AG09309 (cell line): ENCODE measurements around the gene FAM81A.
"Not testable (repeated sequence)": the region's sequence is repeated elsewhere in the genome, so short reads cannot be mapped to it uniquely, and the experiment has no call there.

Experiments
- DNase-seq: peaks from one replicate; pipeline ENCODE4 v3.0.0-alpha.2; 2010; ENCODE audit warnings: low read depth
- H3K4me3 ChIP-seq: 2 replicates; pipeline ENCODE4 v1.5.1; 2011; ENCODE audit warnings: mild to moderate bottlenecking, low read depth, low read length, moderate library complexity; ENCODE audit not compliant: control insufficient read depth
- TF ChIP-seq, protein P1 (sequence below): IDR thresholded peaks from 2 replicates; pipeline ENCODE4 v1.5.1; 2011; ENCODE audit warnings: mild to moderate bottlenecking, low read depth, low read length, inconsistent platforms; ENCODE audit not compliant: insufficient read depth, control insufficient read depth; ENCODE audit errors: missing control alignments

The FAM81A gene

DNA sequence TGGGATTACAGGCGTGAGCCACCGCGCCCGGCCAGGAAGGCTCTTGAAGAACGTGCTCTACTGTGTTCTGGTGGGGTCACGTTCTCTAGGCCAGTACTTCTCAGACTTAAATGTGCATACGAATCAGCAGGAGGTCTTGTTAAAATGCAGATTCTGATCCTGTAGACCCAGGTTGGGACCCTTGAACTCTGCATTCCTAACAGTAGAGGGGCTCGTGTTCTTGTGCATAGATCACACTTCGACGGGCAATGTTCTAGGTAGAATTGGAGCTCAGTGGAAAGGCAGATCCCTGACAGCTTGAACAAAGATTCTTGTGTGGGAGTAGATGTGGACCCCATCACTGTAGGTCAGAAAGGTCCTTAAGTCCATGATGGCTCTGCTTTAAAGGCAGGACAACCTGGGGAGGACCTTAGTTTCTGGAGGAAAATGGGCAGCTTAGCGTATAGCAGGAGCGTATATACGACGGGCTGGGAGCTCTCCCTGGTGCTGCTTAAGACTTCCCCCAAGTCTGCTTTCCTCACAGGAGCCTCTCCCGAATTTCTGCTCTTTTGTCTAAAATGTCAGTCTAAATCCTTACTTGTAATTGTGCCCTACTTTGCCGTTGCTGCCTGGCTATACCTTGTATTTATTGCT is 16.9 kb upstream of the FAM81A start:
- TF ChIP-seq, protein P1, sequence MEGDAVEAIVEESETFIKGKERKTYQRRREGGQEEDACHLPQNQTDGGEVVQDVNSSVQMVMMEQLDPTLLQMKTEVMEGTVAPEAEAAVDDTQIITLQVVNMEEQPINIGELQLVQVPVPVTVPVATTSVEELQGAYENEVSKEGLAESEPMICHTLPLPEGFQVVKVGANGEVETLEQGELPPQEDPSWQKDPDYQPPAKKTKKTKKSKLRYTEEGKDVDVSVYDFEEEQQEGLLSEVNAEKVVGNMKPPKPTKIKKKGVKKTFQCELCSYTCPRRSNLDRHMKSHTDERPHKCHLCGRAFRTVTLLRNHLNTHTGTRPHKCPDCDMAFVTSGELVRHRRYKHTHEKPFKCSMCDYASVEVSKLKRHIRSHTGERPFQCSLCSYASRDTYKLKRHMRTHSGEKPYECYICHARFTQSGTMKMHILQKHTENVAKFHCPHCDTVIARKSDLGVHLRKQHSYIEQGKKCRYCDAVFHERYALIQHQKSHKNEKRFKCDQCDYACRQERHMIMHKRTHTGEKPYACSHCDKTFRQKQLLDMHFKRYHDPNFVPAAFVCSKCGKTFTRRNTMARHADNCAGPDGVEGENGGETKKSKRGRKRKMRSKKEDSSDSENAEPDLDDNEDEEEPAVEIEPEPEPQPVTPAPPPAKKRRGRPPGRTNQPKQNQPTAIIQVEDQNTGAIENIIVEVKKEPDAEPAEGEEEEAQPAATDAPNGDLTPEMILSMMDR, result no peak
- no peak for DNase-seq

DNA sequence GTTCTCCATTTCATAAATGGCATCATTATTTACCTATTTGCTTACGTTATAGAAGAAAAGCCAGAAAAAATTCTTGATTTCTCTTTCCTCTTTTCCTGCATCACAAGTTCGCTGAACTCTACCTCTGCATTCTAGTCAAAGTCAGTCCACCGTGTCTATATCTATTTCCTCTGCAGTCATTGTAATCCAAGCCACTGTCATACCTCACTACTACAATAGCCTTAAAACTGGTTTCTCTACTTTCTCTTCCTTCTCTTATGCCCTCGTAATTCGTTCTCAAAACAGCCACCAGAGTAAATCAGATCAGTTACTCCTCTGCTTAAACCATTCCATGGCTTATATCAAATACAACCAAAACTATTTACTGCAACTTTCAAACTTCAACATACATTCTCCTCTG is 13.4 kb upstream of the FAM81A start:
- H3K4me3 ChIP-seq, result no peak overlapping the region
- TF ChIP-seq, protein P1, result no peak

More for the DNA sequence above, 16.9 kb upstream of the FAM81A start:
- H3K4me3 ChIP-seq, result no peak overlapping the region

DNA sequence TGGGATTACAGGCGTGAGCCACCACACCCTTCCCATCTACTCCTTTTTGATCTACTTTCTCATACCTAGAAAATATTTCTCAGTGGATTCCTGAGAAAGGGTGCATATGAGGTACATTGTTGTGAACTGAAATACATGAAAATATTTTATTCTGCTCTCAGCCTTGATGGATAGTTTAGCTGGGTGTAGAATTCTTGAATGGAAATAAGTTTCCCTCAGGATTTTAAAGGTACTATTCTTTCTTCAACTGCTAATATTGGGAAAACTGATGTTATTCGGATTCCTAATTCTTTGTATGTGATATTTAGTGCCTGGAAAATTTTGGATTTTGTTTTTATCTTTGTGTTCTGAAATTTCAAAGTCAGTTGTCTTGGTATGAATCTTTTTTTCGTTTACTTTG is 9.1 kb upstream of the FAM81A start:
- not testable (repeated sequence) for H3K4me3 ChIP-seq, DNase-seq

More for the DNA sequence above, 13.4 kb upstream of the FAM81A start:
- DNase-seq, result no peak

DNA sequence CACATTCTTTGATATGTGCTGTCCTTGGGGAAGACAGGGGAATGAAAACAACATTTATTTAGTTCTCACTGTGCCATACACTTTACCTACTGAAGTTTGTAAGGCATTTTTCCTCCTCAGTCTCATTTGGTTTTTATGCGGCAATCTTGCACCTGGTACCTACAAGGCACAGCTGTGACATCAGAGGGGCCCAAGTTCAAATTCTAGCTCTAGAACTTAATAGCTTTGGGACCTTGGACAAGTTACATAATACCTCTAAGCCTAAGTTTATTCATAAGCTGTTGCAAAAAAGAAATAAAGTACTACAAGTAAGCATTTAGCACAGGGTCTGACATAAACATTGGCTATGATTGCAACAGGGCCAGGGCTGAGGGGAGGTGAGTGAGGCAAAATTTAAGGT is 5.6 kb upstream of the FAM81A start:
- H3K4me3 ChIP-seq, result no peak overlapping the region
- DNase-seq, result no peak
- TF ChIP-seq, protein P1, result no peak

DNA sequence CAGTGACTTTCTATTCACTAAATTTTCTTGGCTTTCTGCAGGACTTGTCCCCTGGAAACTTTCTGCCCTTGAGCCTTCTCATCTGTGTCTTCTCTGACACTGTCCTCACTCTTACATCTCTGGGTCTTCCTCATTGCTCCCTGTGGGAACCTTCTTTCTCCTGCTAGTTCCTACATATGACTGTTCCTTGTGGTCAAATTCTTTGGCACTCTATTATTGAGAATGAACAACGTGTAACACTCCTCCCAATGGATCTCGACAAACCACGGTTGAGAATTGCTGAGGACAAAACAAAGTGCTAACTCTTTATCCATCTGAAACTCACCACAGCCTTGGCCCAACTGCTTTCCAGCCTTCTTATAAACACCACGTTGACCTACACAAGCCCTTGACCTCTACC is 3.5 kb upstream of the FAM81A start:
- H3K4me3 ChIP-seq, result no peak overlapping the region
- TF ChIP-seq, protein P1, result no peak
- no peak for DNase-seq

DNA sequence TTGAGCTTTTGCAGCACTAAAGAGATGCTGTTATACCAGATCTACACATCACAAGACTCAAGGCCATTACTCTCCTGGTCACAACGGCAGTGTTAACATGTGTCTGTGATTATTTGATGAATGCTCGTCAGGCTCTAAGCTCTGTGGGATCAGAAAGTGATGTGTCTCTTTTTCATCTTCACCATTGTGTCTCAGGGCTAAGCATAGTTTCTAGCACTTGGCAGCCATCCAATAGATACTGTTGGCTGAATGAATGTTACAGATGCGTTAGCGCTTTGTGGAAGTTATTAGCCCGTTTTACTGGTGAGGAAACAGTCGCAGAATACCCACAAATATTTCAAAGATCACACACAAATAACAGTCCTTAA is 1.2 kb upstream of the FAM81A start:
- no peak overlapping the region for H3K4me3 ChIP-seq
- TF ChIP-seq, protein P1, result no peak
- DNase-seq, result no peak

DNA sequence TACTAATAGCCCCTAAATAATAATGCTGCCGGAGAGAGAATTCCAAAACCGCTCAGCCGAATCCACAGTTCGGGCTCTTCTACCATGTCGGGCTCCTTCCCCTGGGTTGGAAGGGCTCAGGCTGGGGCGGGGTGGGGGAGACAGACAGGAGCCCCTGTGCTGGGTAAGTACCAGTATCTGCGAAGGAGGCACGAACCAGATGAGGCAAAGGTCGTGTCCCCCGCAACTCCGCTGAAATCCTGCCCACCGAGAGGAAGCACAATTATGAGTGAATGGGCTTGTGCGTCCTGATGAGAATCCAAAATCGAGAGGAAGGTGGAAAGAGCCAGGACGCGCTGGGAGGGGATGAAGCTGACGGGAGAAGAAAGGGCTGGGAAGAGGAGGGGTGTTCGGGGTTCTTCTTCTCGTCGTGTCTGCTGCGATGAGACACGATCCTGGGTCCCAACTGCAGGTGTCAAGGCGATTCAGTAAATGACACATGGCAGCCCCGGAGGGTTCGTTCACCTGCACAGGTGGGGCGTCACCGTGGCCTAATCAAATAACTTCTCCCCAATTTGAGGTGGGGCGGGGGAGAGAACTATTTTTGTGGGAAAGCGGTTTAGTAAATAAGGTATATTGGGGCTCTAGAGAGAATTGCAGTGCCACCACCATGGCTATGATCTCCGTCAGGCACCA is 707 bp upstream of the FAM81A start:
- H3K4me3 ChIP-seq, result peak overlapping the region; percentile 53
- TF ChIP-seq, protein P1, result no peak
- DNase-seq, result no peak
